ENCODE results near the gene TRUB2.

The TRUB2 gene

DNA sequence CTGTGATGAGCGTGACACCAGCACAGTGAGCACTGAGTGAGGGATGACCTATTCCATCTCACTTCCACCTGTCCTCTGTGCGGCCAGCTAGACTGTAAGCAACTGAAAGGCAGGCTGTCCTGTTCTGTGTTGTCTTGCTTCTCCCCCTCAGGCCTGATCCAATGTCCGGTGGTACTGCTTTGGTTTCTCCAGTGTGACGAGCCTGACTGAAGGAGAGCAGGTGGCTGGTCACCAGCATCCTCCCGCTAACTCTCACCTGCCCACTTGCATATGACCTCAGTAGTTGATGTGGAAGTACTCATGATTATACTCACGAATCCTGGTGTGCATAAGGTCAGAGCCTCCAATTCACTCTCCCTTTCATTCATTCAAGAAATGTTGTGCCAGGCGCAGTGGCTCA is 15.7 kb upstream of the TRUB2 start:
- H4K91ac ChIP-seq (ENCODE audit: low read depth, low read length, poor library complexity), result no peak overlapping the region
- H3K27me3 ChIP-seq (ENCODE audit: control insufficient read depth in 3 of 3, insufficient read depth in 3 of 3, low read depth in 1 of 3, low read length in 3 of 3), result peaks cover 0 to 7% (median 2%) of the 10 kb centered on the region in 3 experiments
- no peak overlapping the region for H4K8ac ChIP-seq (ENCODE audit: low read depth, low read length)
- no peak overlapping the region for H3K18ac ChIP-seq (ENCODE audit: low read length)
- H3K4ac ChIP-seq (ENCODE audit: low read length), result no peak overlapping the region
- no peak overlapping the region for H2AFZ ChIP-seq (ENCODE audit: low read length)
- H3K4me2 ChIP-seq (ENCODE audit: insufficient read depth, low read length, poor library complexity, severe bottlenecking), result no peak overlapping the region
- H3K4me1 ChIP-seq (ENCODE audit: control insufficient read depth in 2 of 2, insufficient read depth in 1 of 2, low read depth in 1 of 2, low read length in 2 of 2), result peaks cover 4 to 9% of the 10 kb centered on the region in 2 donors
- H2BK5ac ChIP-seq (ENCODE audit: low read length), result no peak overlapping the region
- no peaks in the 10 kb centered on the region for H3K79me1 ChIP-seq (ENCODE audit: low read depth, low read length)
- no peaks in the 10 kb centered on the region for H3K9me3 ChIP-seq (replicated peaks in 1 of 2; ENCODE audit: control insufficient read depth in 2 of 2, insufficient read depth in 1 of 2, low read depth in 1 of 2, low read length in 2 of 2)
- WGBS, 2 donors (ENCODE audit: extremely low coverage in 2 of 2, insufficient read length in 2 of 2, insufficient replicate concordance in 1 of 2), result no CpG with 5 or more reads among the region's 7 CpGs
- no peak overlapping the region for H3K9ac ChIP-seq (ENCODE audit: low read depth, low read length, poor library complexity)
- H3K36me3 ChIP-seq (replicated peaks in 1 of 2; ENCODE audit: control insufficient read depth in 2 of 2, insufficient read depth in 2 of 2, low read length in 2 of 2), result peaks cover 5 to 31% of the 10 kb centered on the region in 2 donors
- H3K23ac ChIP-seq (ENCODE audit: low read depth, low read length, poor library complexity), result no peak overlapping the region
- H3K14ac ChIP-seq (ENCODE audit: low read length), result no peak overlapping the region
- no peak overlapping the region for H3K27ac ChIP-seq (replicated peaks; ENCODE audit: low read length)
- no peak overlapping the region for H2BK15ac ChIP-seq (ENCODE audit: low read length)
- no peak overlapping the region for H2AK5ac ChIP-seq (ENCODE audit: low read depth, low read length)
- no peak overlapping the region for H3K4me3 ChIP-seq (ENCODE audit: low read length in 2 of 2)
- H2BK120ac ChIP-seq (ENCODE audit: low read depth, low read length), result no peak overlapping the region
- DNase-seq (ENCODE audit: low spot score), result no peak
- no peak overlapping the region for H2BK12ac ChIP-seq (ENCODE audit: low read length)

DNA sequence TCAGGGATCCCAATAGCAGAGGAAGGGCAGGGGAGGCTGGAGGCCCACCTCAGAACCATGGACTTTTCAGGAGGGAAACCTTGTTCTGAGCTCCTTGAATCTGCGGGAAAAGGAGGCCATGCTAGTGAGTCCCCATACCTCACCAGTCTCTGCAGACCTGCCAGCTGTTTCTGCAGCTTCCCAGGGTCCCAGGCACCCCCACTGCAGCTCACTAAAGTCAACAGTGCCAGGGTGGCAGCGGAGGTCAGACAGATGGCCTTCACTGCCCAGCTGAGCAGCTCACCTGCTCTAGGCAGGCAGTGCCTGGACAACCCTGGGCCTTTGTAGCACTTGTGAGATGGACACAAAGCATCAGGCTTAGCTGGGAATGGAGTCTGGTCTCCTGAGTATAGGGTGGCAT is 13.7 kb upstream of the TRUB2 start:
- H2BK120ac ChIP-seq (ENCODE audit: low read depth, low read length), result no peak overlapping the region
- H3K27me3 ChIP-seq (ENCODE audit: control insufficient read depth in 3 of 3, insufficient read depth in 3 of 3, low read depth in 1 of 3, low read length in 3 of 3), result peaks cover 0 to 3% (median 2%) of the 10 kb centered on the region in 3 experiments
- no peak overlapping the region for H3K4me2 ChIP-seq (ENCODE audit: insufficient read depth, low read length, poor library complexity, severe bottlenecking)
- H3K18ac ChIP-seq (ENCODE audit: low read length), result no peak overlapping the region
- no peak for DNase-seq (ENCODE audit: low spot score)
- H3K36me3 ChIP-seq (replicated peaks in 1 of 2; ENCODE audit: control insufficient read depth in 2 of 2, insufficient read depth in 2 of 2, low read length in 2 of 2), result peaks cover 3 to 37% of the 10 kb centered on the region in 2 donors
- H4K91ac ChIP-seq (ENCODE audit: low read depth, low read length, poor library complexity), result no peak overlapping the region
- no peak overlapping the region for H2AFZ ChIP-seq (ENCODE audit: low read length)
- no peak overlapping the region for H3K27ac ChIP-seq (replicated peaks; ENCODE audit: low read length)
- no peak overlapping the region for H2BK15ac ChIP-seq (ENCODE audit: low read length)
- H3K9ac ChIP-seq (ENCODE audit: low read depth, low read length, poor library complexity), result no peak overlapping the region
- H4K8ac ChIP-seq (ENCODE audit: low read depth, low read length), result no peak overlapping the region
- no peak overlapping the region for H3K4ac ChIP-seq (ENCODE audit: low read length)
- H3K4me3 ChIP-seq (ENCODE audit: low read length in 2 of 2), result no peak overlapping the region
- no peak overlapping the region for H2BK12ac ChIP-seq (ENCODE audit: low read length)
- WGBS, 2 donors (ENCODE audit: extremely low coverage in 2 of 2, insufficient read length in 2 of 2, insufficient replicate concordance in 1 of 2), result no CpG with 5 or more reads among the region's 2 CpGs
- H3K14ac ChIP-seq (ENCODE audit: low read length), result no peak overlapping the region
- no peaks in the 10 kb centered on the region for H3K9me3 ChIP-seq (replicated peaks in 1 of 2; ENCODE audit: control insufficient read depth in 2 of 2, insufficient read depth in 1 of 2, low read depth in 1 of 2, low read length in 2 of 2)
- H2AK5ac ChIP-seq (ENCODE audit: low read depth, low read length), result no peak overlapping the region
- H2BK5ac ChIP-seq (ENCODE audit: low read length), result no peak overlapping the region
- peaks cover 0 to 3% of the 10 kb centered on the region in 2 donors for H3K4me1 ChIP-seq (ENCODE audit: control insufficient read depth in 2 of 2, insufficient read depth in 1 of 2, low read depth in 1 of 2, low read length in 2 of 2)
- H3K23ac ChIP-seq (ENCODE audit: low read depth, low read length, poor library complexity), result no peak overlapping the region
- H3K79me1 ChIP-seq (ENCODE audit: low read depth, low read length), result no peaks in the 10 kb centered on the region

DNA sequence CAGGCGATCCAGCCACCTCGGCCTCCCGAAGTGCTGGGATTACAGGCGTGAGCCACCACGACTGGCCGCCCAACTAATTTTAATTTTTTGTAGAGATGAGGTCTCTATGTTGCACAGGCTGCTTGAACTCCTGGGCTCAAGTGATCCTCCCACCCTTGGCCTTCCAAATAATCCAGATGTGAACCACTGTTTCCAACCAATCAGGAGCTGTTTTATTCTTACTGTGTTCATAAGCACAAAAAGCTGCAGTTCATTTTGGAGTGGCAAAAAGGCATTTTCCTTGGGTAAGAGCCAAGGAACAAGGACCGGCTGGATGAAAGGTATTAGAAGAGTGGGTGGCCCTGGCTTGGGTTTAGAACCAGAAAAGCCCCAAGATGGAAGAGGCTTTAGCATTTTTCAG is 12.9 kb upstream of the TRUB2 start:
- H3K79me1 ChIP-seq (ENCODE audit: low read depth, low read length), result no peaks in the 10 kb centered on the region
- H3K14ac ChIP-seq (ENCODE audit: low read length), result no peak overlapping the region
- no peak overlapping the region for H3K4me2 ChIP-seq (ENCODE audit: insufficient read depth, low read length, poor library complexity, severe bottlenecking)
- no peak overlapping the region for H2BK15ac ChIP-seq (ENCODE audit: low read length)
- no peak overlapping the region for H2AK5ac ChIP-seq (ENCODE audit: low read depth, low read length)
- H4K91ac ChIP-seq (ENCODE audit: low read depth, low read length, poor library complexity), result no peak overlapping the region
- H3K4ac ChIP-seq (ENCODE audit: low read length), result no peak overlapping the region
- H3K9me3 ChIP-seq (replicated peaks in 1 of 2; ENCODE audit: control insufficient read depth in 2 of 2, insufficient read depth in 1 of 2, low read depth in 1 of 2, low read length in 2 of 2), result no peaks in the 10 kb centered on the region
- no peak overlapping the region for H3K4me3 ChIP-seq (ENCODE audit: low read length in 2 of 2)
- H3K9ac ChIP-seq (ENCODE audit: low read depth, low read length, poor library complexity), result no peak overlapping the region
- H2BK12ac ChIP-seq (ENCODE audit: low read length), result no peak overlapping the region
- no peak overlapping the region for H2BK5ac ChIP-seq (ENCODE audit: low read length)
- H3K18ac ChIP-seq (ENCODE audit: low read length), result no peak overlapping the region
- DNase-seq (ENCODE audit: low spot score), result no peak
- no CpG with 5 or more reads among the region's 7 CpGs for WGBS, 2 donors (ENCODE audit: extremely low coverage in 2 of 2, insufficient read length in 2 of 2, insufficient replicate concordance in 1 of 2)
- H2BK120ac ChIP-seq (ENCODE audit: low read depth, low read length), result no peak overlapping the region
- no peak overlapping the region for H3K23ac ChIP-seq (ENCODE audit: low read depth, low read length, poor library complexity)
- H3K27me3 ChIP-seq (ENCODE audit: control insufficient read depth in 3 of 3, insufficient read depth in 3 of 3, low read depth in 1 of 3, low read length in 3 of 3), result no peaks in the 10 kb centered on the region
- H2AFZ ChIP-seq (ENCODE audit: low read length), result no peak overlapping the region
- no peak overlapping the region for H3K27ac ChIP-seq (replicated peaks; ENCODE audit: low read length)
- H3K4me1 ChIP-seq (ENCODE audit: control insufficient read depth in 2 of 2, insufficient read depth in 1 of 2, low read depth in 1 of 2, low read length in 2 of 2), result no peaks in the 10 kb centered on the region
- no peak overlapping the region for H4K8ac ChIP-seq (ENCODE audit: low read depth, low read length)
- H3K36me3 ChIP-seq (replicated peaks in 1 of 2; ENCODE audit: control insufficient read depth in 2 of 2, insufficient read depth in 2 of 2, low read length in 2 of 2), result peaks cover 3 to 37% of the 10 kb centered on the region in 2 donors

DNA sequence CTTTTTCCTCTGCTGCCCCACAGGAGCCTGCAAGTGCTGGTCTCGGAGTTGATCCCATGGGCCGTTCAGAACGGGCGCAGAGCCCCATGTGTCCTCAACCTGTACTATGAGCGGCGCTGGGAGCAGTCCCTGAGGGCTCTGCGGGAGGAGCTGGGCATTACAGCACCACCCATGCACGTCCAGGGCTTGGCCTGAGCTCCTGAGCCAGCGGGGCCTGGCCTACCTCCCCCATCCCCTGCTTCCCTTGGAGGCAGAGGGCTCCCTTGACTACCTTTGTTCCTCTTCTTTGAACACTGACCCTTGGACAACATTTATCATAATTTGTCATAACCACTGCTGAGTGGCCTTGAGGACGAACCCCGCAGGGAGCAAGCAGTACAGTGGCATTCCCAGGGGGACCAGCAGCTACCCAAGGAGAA is 11.2 kb upstream of the TRUB2 start:
- no peak overlapping the region for H2AFZ ChIP-seq (ENCODE audit: low read length)
- no peaks in the 10 kb centered on the region for H3K27me3 ChIP-seq (ENCODE audit: control insufficient read depth in 3 of 3, insufficient read depth in 3 of 3, low read depth in 1 of 3, low read length in 3 of 3)
- H3K18ac ChIP-seq (ENCODE audit: low read length), result no peak overlapping the region
- peaks cover 0 to 1% of the 10 kb centered on the region in 2 donors for H3K9me3 ChIP-seq (replicated peaks in 1 of 2; ENCODE audit: control insufficient read depth in 2 of 2, insufficient read depth in 1 of 2, low read depth in 1 of 2, low read length in 2 of 2)
- no peak overlapping the region for H2BK5ac ChIP-seq (ENCODE audit: low read length)
- H3K79me1 ChIP-seq (ENCODE audit: low read depth, low read length), result no peaks in the 10 kb centered on the region
- H3K4ac ChIP-seq (ENCODE audit: low read length), result no peak overlapping the region
- no peak overlapping the region for H3K23ac ChIP-seq (ENCODE audit: low read depth, low read length, poor library complexity)
- H4K91ac ChIP-seq (ENCODE audit: low read depth, low read length, poor library complexity), result no peak overlapping the region
- H3K9ac ChIP-seq (ENCODE audit: low read depth, low read length, poor library complexity), result no peak overlapping the region
- peaks cover 8 to 50% of the 10 kb centered on the region in 2 donors for H3K36me3 ChIP-seq (replicated peaks in 1 of 2; ENCODE audit: control insufficient read depth in 2 of 2, insufficient read depth in 2 of 2, low read length in 2 of 2)
- no CpG with 5 or more reads among the region's 11 CpGs for WGBS, 2 donors (ENCODE audit: extremely low coverage in 2 of 2, insufficient read length in 2 of 2, insufficient replicate concordance in 1 of 2)
- DNase-seq (ENCODE audit: low spot score), result no peak
- H3K4me1 ChIP-seq (ENCODE audit: control insufficient read depth in 2 of 2, insufficient read depth in 1 of 2, low read depth in 1 of 2, low read length in 2 of 2), result no peaks in the 10 kb centered on the region
- H2BK120ac ChIP-seq (ENCODE audit: low read depth, low read length), result peak overlapping the region; percentile 30
- H3K4me2 ChIP-seq (ENCODE audit: insufficient read depth, low read length, poor library complexity, severe bottlenecking), result no peak overlapping the region
- H2BK12ac ChIP-seq (ENCODE audit: low read length), result no peak overlapping the region
- H4K8ac ChIP-seq (ENCODE audit: low read depth, low read length), result peak overlapping the region; percentile 48
- no peak overlapping the region for H3K27ac ChIP-seq (replicated peaks; ENCODE audit: low read length)
- H2AK5ac ChIP-seq (ENCODE audit: low read depth, low read length), result no peak overlapping the region
- H2BK15ac ChIP-seq (ENCODE audit: low read length), result no peak overlapping the region
- no peak overlapping the region for H3K4me3 ChIP-seq (ENCODE audit: low read length in 2 of 2)
- no peak overlapping the region for H3K14ac ChIP-seq (ENCODE audit: low read length)
